Right lobe of liver (tissue), 4 donors: ENCODE measurements around the gene KLK7.

Experiments
- POLR2A ChIP-seq: fragments of 450-650 bp; IDR thresholded peaks from one replicate; pipeline ENCODE4 v1.6.1; 2017; ENCODE audit warnings: antibody characterized with exemption, mild to moderate bottlenecking
- TF ChIP-seq, protein P1 (sequence below), 4 donors: fragments of 200-600 bp in 3 of 4; fragments of 450-650 bp in 1 of 4; IDR thresholded peaks; one replicate each; pipeline versions ENCODE4 v1.5.1 to v1.8.0; 2016 to 2022; ENCODE audit warnings: antibody characterized with exemption in 4 of 4, mild to moderate bottlenecking in 2 of 4
- donor health status: DM: no; HTN: no; CAD: no.
- donor health status: DM: no; HTN: no; CAD: no.
- donor health status: DM: no; HTN: yes; CAD: no.

- TF ChIP-seq, protein P1, sequence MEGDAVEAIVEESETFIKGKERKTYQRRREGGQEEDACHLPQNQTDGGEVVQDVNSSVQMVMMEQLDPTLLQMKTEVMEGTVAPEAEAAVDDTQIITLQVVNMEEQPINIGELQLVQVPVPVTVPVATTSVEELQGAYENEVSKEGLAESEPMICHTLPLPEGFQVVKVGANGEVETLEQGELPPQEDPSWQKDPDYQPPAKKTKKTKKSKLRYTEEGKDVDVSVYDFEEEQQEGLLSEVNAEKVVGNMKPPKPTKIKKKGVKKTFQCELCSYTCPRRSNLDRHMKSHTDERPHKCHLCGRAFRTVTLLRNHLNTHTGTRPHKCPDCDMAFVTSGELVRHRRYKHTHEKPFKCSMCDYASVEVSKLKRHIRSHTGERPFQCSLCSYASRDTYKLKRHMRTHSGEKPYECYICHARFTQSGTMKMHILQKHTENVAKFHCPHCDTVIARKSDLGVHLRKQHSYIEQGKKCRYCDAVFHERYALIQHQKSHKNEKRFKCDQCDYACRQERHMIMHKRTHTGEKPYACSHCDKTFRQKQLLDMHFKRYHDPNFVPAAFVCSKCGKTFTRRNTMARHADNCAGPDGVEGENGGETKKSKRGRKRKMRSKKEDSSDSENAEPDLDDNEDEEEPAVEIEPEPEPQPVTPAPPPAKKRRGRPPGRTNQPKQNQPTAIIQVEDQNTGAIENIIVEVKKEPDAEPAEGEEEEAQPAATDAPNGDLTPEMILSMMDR (IDR thresholded peaks at IDR 0.05): no peak
- TF ChIP-seq POLR2A: no peak
Measured at GRCh38 chr19:51012661-51013190, 29.0 kb upstream of the KLK7 start.
